ENCODE results near the gene CCS.
"Not testable (repeated sequence)": the region's sequence is repeated elsewhere in the genome, so short reads cannot be mapped to it uniquely, and the experiment has no call there.

Gene CCS

DNA sequence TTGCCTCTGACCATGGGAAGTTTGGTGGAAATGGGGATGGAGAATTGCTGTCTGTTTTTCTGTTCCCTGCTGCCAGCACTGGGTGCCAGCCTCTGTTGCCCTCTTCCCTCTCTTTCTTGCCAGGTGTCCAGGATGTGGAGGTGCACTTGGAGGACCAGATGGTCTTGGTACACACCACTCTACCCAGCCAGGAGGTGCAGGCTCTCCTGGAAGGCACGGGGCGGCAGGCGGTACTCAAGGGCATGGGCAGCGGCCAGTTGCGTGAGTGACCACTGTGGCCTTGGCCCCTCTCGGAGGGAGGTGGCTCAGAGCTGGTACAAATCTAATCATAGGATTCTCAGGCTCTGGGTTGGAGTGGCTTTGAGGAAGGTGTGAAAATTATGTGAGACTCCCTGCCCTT lies 6.0 kb downstream of the CCS start:
- DNase-seq (ENCODE audit: low spot score in 2 of 2) (no peak), ATAC-seq (no peak)
- H3K36me3 Mint-ChIP-seq = peaks cover 30% of the 10 kb centered on the region
- peaks cover 14% of the 10 kb centered on the region for H3K4me1 Mint-ChIP-seq
- no peaks in the 10 kb centered on the region for H3K9me3 Mint-ChIP-seq
- no peak overlapping the region for H3K27ac Mint-ChIP-seq
- H3K4me3 Mint-ChIP-seq = no peak overlapping the region

DNA sequence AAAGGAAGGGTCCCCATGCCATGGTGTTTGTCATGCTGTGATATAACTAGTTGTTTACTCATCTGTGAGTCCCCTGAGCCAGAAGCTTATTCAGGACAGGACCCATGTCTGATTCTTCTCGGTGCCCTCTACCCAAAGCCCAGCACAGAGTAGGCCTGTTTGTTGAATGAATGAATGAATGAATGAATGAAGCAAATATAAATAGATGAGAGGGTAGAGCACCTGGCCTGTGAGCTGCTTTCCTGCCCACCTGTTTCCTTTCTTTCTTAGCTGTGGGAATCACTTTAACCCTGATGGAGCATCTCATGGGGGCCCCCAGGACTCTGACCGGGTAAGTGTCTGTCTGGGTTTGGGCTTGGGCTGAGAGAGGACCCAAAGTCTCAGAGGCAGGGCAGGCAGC lies 7.2 kb downstream of the CCS start:
- H3K27ac Mint-ChIP-seq = peak overlapping the region; percentile 37
- DNase-seq (ENCODE audit: low spot score in 2 of 2) (no peak), ATAC-seq (no peak)
- H3K4me3 Mint-ChIP-seq = no peak overlapping the region
- H3K9me3 Mint-ChIP-seq = no peaks in the 10 kb centered on the region
- peaks cover 6% of the 10 kb centered on the region for H3K4me1 Mint-ChIP-seq
- peaks cover 37% of the 10 kb centered on the region for H3K36me3 Mint-ChIP-seq

DNA sequence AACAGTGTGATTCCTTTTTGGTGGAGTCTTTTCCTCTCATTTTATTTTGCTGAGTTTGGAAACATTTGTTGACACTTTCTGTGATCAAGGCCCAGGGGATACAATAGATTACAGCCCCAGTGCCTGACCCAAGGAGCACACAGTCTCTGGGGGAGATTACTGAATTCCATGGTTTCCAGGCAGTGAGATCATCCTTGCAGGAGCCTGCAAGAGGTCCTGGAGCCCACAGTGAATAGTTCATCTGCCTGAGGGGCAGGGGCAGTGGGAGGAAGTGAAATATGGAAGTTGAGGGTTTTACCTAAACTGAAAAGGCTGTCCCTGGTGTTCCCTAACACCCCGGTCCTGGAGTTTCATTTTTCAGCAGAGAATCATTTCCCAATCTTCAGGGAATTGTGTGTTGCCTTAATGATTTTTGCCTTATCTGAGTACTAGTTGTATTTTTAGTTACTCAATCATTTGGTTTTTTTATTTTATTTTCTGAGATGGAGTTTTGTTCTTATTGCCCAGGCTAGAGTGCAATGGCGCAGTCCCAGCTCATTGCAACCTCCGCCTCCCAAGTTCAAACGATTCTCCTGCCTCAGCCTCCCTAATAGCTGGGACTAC lies 7.7 kb downstream of the CCS start:
- no peak overlapping the region for H3K4me3 Mint-ChIP-seq
- no peak for DNase-seq (ENCODE audit: low spot score in 2 of 2)
- no peak for ATAC-seq
- H3K4me1 Mint-ChIP-seq = peaks cover 1% of the 10 kb centered on the region
- peaks cover 37% of the 10 kb centered on the region for H3K36me3 Mint-ChIP-seq
- no peaks in the 10 kb centered on the region for H3K9me3 Mint-ChIP-seq
- peak overlapping the region; percentile 37 for H3K27ac Mint-ChIP-seq

DNA sequence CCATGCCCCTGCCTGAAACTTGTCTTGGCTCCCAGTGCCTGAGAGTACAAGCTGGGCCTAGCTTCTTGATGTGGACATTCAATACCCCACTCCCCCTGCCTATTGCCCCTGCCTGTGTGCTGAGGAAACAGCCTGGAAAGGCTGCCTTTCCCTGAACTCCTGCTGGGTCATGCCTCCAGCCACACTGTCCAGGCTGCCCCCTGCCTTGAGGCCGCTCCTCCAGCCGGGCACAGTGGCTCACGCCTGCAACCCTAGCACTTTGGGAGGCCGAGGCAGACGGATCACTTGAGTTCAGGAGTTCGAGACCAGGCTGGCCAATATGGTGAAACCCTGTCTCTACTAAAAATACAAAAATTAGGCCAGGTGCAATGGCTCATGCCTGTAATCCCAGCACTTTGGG lies 10.1 kb downstream of the CCS start:
- H3K4me3 Mint-ChIP-seq = no peak overlapping the region
- DNase-seq (ENCODE audit: low spot score in 2 of 2) (no peak), ATAC-seq (no peak)
- peaks cover 47% of the 10 kb centered on the region for H3K36me3 Mint-ChIP-seq
- H3K27ac Mint-ChIP-seq = no peak overlapping the region
- no peaks in the 10 kb centered on the region for H3K9me3 Mint-ChIP-seq
- no peaks in the 10 kb centered on the region for H3K4me1 Mint-ChIP-seq

DNA sequence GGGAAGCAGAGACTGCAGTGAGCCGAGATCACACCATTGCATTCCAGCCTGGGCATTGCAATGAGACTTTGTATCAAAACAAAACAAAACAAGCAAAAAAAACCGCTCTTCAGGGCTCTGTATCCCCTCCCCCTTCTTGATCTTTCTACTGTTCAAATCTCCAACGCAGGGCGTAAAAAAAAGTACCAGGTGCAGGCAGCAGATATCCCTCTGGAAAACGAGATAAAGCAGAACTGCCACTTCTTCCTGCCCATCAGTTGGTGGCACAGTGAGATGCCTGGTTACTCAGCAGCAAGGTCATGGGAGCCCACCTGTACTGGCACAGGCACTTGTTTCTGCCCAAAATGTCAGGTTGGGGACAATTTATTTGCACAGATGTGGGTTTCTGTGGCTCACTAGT lies 11.2 kb downstream of the CCS start:
- no peaks in the 10 kb centered on the region for H3K4me1 Mint-ChIP-seq
- H3K4me3 Mint-ChIP-seq = no peak overlapping the region
- H3K36me3 Mint-ChIP-seq = peaks cover 47% of the 10 kb centered on the region
- DNase-seq (ENCODE audit: low spot score in 2 of 2) (no peak), ATAC-seq (no peak)
- H3K9me3 Mint-ChIP-seq = no peaks in the 10 kb centered on the region
- H3K27ac Mint-ChIP-seq = no peak overlapping the region

DNA sequence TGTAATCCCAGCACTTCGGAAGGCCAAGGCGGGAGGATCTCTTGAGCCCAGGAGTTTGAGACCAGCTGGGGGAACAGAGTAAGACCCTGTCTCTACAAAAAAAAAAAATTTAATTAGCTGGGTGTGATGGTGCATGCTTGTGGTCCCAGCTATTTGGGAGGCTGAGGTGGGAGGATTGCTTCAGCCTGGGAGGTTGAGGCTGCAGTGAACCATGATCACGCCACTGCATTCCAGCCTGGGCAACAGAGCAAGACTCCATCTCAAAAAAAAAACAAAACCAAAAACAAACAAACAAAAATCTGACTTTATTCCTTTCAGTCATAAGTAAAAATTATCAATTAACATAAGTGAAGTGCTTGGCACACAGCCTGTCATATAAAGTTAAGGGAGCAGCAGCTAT lies 13.6 kb downstream of the CCS start:
- H3K4me3 Mint-ChIP-seq, H3K4me1 Mint-ChIP-seq: not testable (repeated sequence)

DNA sequence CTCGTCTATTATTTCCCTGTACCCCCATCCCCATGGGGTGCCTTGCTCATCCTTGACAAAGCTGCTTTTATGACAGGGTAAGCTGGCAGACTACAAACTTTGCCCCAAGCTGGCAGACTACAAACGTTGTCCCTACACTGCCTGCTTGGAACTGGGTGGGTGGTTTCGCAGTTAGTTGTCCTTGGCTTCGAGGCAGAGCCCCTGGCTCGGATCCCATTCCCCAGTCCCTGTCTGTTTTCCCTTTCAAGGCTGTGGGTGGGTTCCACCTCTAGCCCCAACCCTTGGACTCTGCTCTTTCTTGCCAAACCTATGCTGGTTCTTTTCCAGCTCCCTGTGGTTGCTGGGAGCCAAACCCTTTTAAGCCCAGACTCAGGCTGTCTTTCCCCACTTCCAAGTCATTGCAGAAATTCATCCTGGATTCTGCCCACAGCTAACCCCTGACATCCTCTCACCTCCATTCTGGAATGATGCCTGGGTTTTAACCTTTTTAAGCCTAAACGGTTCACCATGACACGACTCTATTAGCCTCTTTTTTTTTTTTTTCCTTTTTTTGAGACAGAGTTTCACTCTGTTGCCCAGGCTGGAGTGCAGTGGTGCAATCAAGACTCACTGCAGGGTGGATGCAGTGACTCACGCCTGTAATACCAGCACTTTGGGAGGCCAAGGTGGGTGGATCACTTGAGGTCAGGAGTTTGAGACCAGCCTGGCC lies 14.3 kb downstream of the CCS start:
- Mint-ChIP-seq H3K27ac (peak overlapping the region; percentile 72), H3K4me3 (no peak overlapping the region), H3K36me3 (peaks cover 24% of the 10 kb centered on the region), H3K9me3 (no peaks in the 10 kb centered on the region), H3K4me1 (peaks cover 6% of the 10 kb centered on the region)
- DNase-seq (ENCODE audit: low spot score in 2 of 2) (no peak), ATAC-seq (no peak)

More for the DNA sequence above, 13.6 kb downstream of the CCS start:
- not testable (repeated sequence) for H3K9me3 Mint-ChIP-seq; DNase-seq (ENCODE audit: low spot score in 2 of 2); ATAC-seq
- Mint-ChIP-seq H3K27ac (peak overlapping the region; percentile 26), H3K36me3 (peaks cover 31% of the 10 kb centered on the region)

DNA sequence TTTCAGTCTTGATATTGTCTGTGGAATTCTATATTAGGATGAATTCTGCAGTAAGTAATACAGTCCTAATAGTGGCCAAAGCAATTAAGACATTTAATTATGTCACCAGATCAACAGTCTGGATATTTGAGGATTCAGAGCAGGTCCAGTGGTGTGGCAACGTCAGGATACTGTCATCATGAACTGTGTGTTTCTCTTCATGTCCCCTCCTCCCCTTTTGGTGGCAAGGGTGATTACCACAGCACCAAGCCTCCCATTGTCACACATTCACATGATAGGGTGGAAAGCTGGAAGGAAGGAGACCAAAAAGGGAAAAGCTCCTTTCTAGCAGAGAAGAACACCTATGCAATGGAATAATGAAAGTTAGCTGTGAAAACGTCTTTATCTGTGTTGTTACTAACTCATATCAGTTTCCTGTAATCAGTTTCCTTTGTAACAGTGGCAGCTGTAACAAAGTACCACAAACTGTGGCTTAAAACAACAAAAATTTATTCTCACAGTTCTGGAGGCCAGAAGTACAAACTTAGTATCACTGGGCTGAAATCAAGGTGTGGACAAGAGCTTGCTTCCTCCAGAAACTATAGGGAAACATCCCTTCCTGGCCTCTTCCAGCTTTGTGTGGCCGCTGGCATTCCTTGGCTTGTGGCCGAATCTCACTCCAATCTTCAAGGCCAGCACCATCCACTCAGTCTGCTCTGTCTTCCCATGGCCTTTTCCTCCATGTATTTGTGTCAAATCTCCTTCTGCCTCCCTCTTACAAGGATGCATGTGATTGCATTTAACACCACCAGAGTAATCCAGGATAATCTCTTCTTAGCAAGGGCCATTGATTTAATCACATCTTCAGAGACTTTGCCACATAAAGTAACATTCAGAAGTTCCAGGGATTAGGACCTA lies 17.0 kb downstream of the CCS start:
- Mint-ChIP-seq H3K36me3 (peaks cover 16% of the 10 kb centered on the region), H3K9me3 (no peaks in the 10 kb centered on the region), H3K4me1 (peaks cover 6% of the 10 kb centered on the region), H3K4me3 (no peak overlapping the region), H3K27ac (peak overlapping the region; percentile 60)
- DNase-seq (ENCODE audit: low spot score in 2 of 2) (no peak), ATAC-seq (no peak)

DNA sequence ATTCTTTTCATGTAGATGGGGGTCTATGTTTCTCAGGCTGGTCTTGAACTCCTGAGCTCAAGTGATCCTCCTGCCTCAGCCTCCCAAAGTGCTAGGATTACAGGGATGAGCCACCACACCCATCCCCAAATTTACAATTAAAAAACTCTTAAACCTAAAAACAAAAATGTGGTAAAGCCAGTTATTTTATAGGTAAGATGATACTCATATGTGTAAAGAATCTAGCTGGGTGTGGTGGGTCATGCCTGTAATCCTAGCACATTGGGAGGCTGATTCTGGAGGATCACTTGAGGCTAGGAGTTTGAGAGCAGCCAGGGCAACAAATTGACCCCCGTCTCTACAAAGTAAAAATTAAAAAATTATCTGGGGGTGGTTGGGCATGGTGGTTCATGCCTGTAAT lies 19.5 kb downstream of the CCS start:
- Mint-ChIP-seq H3K4me3 (no peak overlapping the region), H3K27ac (no peak overlapping the region), H3K36me3 (peaks cover 23% of the 10 kb centered on the region), H3K9me3 (no peaks in the 10 kb centered on the region), H3K4me1 (peaks cover 23% of the 10 kb centered on the region)
- no peak for DNase-seq (ENCODE audit: low spot score in 2 of 2)
- no peak for ATAC-seq

DNA sequence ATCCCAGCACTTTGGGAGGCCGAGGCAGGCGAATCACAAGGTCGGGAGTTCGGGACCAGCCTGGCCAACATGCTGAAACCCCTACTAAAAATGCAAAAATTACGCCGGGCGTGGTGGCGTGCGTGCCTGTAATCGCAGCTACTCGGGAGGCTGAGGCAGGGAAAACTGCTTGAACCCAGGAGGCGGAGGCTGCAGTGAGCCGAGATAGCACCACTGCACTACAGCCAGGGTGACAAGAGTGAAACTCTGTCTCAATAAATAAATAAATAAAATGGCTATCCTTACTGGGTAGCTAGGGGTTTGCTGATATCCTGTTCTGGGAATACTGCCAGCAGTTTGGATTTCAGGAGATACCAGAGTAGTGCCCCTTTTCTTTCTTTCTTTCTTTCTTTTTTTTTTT lies 21.1 kb downstream of the CCS start:
- DNase-seq (ENCODE audit: low spot score in 2 of 2) (no peak), ATAC-seq (no peak)
- Mint-ChIP-seq H3K36me3 (peaks cover 39% of the 10 kb centered on the region), H3K4me1 (peaks cover 39% of the 10 kb centered on the region), H3K4me3 (no peak overlapping the region), H3K9me3 (no peaks in the 10 kb centered on the region), H3K27ac (no peak overlapping the region)

DNA sequence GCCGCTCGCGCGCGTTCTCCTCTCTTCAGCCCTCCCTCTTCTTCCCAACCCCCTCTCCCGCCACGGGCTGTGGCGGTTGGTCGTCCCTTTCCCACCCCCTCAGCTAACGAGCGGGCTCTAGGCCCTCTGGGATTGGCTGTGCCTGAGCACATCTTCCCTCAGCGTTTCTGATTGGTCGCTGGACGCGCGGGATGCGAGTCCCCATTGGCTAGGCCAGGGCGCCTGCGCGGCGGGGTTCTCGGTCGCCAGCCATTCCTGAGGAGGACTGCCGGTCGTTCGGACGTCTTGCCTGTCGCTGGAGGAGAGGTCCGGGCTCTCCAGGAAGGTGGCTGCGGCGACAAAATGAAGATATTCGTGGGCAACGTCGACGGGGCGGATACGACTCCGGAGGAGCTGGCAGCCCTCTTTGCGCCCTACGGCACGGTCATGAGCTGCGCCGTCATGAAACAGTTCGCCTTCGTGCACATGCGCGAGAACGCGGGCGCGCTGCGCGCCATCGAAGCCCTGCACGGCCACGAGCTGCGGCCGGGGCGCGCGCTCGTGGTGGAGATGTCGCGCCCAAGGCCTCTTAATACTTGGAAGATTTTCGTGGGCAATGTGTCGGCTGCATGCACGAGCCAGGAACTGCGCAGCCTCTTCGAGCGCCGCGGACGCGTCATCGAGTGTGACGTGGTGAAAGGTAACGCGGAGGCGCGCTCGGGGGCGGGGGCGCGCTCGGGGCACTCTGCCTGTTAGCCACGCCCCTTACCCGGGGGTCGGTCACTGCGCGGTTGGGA lies 23.6 kb downstream of the CCS start, which contains the start of gene RBM14:
Gene RBM14, plus strand, starts transcription at position 252 of the 776 bp plus-strand sequence. Its CDS starts 91 bp downstream, at position 343.
- no peaks in the 10 kb centered on the region for H3K9me3 Mint-ChIP-seq
- DNase-seq (ENCODE audit: low spot score in 2 of 2) (peak; percentile 93 to 99), ATAC-seq (peak; percentile 96)
- H3K4me1 Mint-ChIP-seq = peaks cover 44% of the 10 kb centered on the region
- peak within 1 kb of the TSS; percentile 99 for H3K4me3 Mint-ChIP-seq
- peak within 1 kb of the TSS; percentile 99 for H3K27ac Mint-ChIP-seq
- peaks cover 64% of the 10 kb centered on the region for H3K36me3 Mint-ChIP-seq

DNA sequence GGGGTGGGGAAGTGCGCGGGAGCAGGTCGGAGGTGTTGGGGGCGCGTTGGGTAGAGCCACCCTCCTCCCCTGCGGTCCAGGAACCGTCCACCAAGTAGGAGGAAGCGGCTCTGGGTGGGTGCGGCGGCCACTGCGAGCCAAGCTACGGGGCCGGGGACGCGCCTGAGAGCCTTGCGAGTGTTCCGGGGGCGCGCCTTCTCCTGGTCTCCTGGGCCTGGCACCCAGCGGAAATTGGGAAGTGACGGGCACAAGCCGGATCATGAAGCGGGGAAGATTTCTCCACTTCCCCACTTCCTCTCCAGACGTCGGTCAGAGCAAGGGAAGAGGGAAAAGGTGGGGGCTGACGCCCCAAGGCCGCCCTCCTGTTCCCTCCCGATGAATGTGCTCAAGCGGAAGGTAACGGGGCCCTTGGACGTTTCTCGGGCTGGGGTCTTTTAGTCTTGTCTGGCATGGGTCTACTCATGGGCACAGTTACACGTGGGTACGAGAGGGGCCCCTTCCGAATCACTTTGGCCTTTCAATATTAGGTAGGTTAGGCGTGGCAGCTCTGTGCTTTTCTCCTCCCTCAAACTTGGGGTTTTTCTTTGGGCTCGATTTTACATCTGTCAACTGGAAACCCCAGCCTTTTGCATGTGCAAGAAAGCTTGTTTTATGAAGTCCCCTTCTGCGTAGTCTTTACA lies 24.3 kb downstream of the CCS start:
- DNase-seq (ENCODE audit: low spot score in 2 of 2) (no peak), ATAC-seq (peak; percentile 38)
- Mint-ChIP-seq H3K4me3 (peak overlapping the region; percentile 99), H3K9me3 (no peaks in the 10 kb centered on the region), H3K27ac (peak overlapping the region; percentile 99), H3K4me1 (peaks cover 51% of the 10 kb centered on the region), H3K36me3 (peaks cover 71% of the 10 kb centered on the region)

DNA sequence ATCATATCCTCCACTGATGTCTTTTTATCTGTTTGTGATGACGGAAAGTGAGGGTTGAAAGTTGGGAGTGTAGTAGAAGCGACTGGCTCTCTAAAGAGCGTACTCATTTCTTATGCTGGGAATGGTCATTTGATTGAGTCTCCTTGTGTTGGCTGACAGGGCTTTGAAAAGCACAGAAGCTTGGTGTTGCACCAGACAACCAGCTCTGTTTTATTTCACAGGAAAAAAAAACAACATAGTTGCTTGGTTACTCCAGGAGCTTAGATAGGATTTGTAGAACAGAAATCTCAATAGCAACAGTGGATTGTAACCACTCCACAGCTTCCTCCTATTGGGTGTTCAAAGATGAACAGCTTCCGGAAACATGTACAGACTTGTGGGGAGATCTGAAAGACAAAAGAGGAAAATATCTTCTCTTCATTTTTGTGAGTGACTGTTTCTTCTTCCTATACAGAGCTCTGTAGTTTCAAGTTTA lies 26.1 kb downstream of the CCS start:
- H3K36me3 Mint-ChIP-seq = peaks cover 90% of the 10 kb centered on the region
- ATAC-seq = no peak
- H3K4me1 Mint-ChIP-seq = peaks cover 70% of the 10 kb centered on the region
- DNase-seq (ENCODE audit: low spot score in 2 of 2) = no peak
- H3K9me3 Mint-ChIP-seq = no peaks in the 10 kb centered on the region
- H3K27ac Mint-ChIP-seq = peak overlapping the region; percentile 99
- H3K4me3 Mint-ChIP-seq = peak overlapping the region; percentile 99

DNA sequence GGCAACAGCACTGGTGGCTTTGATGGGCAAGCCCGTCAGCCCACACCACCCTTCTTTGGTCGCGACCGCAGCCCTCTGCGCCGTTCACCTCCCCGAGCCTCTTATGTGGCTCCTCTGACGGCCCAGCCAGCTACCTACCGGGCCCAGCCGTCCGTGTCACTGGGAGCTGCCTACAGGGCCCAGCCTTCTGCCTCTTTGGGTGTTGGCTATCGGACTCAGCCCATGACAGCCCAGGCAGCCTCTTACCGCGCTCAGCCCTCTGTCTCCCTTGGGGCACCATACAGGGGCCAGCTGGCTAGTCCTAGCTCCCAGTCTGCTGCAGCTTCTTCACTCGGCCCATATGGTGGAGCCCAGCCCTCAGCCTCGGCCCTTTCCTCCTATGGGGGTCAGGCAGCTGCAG lies 31.5 kb downstream of the CCS start:
- Mint-ChIP-seq H3K36me3 (peaks cover 100% of the 10 kb centered on the region), H3K9me3 (no peaks in the 10 kb centered on the region), H3K4me3 (no peak overlapping the region), H3K27ac (peak overlapping the region; percentile 48), H3K4me1 (peaks cover 70% of the 10 kb centered on the region)
- no peak for ATAC-seq
- no peak for DNase-seq (ENCODE audit: low spot score in 2 of 2)
